CMK (cell line): ENCODE data around the gene HLA-C.
"Not testable (repeated sequence)": the region's sequence is repeated elsewhere in the genome, so short reads cannot be mapped to it uniquely, and the experiment has no call there.

Source experiments
- DNase-seq: peaks from one replicate; pipeline ENCODE4 v3.0.0-alpha.2; 2010; ENCODE audit warnings: low read depth

HLA-C gene

DNA sequence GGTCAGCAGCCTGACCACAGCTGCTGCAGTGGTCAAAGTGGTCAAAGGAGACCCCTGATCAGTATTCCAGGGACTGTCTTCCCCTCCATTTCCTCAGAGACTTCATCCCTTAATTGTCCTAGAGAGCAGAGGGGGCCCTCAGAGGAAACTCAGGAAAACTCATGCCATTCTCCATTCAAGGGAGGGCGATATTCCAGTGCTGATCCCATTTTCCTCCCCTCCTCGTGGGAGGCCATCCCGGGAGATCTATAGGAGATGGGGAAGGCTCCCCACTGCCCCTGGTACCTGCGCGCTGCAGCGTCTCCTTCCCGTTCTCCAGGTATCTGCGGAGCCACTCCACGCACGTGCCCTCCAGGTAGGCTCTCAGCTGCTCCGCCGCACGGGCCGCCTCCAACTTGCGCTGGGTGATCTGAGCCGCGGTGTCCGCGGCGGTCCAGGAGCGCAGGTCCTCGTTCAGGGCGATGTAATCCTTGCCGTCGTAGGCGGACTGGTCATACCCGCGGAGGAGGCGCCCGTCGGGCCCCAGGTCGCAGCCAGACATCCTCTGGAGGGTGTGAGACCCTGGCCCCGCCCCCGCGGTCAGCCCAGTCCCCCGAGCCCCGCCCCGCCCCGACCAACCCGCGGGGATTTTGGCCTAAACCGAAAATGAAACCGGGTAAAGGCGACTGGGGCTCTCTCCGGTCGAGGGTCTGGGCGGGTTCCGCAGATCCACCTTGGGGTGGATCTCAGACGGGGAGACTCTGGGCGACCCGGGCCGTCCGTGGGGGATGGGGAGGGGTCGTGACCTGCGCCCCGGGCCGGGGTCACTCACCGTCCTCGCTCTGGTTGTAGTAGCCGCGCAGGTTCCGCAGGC is 878 bp downstream of the HLA-C start:
- no peak for DNase-seq

DNA sequence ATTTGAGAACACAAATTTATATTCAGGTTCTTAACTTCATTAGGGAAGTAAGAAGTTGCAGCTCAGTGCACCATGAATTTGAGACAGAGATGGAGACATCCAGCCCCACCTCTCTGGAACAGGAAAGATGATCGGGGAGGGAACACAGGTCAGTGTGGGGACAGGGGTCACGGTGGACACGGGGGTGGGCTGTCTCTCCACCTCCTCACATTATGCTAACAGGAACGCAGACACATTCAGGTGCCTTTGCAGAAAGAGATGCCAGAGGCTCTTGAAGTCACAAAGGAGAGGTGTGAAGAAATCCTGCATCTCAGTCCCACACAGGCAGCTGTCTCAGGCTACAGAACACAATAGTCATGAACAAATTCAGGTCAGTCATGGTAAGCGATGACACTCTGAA is 3.1 kb downstream of the HLA-C start:
- no peak for DNase-seq

DNA sequence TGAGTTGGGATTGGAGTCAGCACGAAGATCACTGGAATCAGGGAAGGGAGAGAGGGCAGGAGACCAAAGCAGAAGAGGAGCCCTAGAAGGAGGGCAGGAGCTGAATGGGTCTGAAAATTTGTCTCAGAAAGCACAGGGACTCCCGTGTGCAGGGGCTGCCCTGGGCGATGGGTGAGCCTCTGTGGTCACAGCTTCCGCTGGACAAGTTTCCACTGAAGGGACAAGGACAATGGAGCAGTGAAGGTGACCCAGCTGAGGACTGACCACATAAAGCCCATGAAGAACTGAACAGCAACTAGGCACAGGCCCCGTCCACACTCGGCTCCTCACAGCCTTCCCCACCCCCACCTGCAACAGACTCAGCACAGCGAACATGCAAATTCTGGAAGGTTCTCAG is 3.5 kb downstream of the HLA-C start:
- no peak for DNase-seq

DNA sequence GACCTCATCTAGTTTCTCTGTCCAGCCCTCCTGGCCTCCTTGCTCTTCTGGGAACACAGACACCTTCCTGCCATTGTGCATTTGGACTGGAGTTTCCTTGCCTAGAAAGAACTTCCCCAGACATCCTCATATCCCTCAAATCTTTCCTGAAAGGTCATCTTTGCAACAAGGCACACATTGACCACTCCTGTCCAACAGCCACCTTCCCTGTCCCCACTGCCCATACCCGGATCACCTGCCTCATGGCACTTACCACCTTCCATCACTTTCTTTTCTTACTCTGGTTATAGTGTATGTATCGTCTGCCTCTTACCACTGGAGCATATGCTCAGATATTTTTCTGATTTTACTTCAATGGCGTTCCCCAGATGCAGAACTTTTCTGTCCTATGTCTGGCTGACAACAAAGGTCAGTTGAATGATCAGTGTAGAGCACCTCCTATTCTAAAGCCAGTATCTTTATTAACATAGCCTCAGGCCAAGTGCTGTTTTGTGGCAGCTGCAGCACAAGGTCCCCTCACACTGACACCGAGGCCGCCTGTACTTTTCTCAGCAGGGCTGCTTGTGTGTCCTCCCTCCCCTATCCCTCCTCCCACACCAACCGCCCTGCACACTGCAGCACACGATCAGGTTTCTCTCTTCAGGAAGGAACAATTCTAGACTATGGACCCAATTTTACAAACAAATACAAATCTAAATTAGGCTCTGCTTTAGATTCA is 4.1 kb downstream of the HLA-C start:
- DNase-seq = no peak

DNA sequence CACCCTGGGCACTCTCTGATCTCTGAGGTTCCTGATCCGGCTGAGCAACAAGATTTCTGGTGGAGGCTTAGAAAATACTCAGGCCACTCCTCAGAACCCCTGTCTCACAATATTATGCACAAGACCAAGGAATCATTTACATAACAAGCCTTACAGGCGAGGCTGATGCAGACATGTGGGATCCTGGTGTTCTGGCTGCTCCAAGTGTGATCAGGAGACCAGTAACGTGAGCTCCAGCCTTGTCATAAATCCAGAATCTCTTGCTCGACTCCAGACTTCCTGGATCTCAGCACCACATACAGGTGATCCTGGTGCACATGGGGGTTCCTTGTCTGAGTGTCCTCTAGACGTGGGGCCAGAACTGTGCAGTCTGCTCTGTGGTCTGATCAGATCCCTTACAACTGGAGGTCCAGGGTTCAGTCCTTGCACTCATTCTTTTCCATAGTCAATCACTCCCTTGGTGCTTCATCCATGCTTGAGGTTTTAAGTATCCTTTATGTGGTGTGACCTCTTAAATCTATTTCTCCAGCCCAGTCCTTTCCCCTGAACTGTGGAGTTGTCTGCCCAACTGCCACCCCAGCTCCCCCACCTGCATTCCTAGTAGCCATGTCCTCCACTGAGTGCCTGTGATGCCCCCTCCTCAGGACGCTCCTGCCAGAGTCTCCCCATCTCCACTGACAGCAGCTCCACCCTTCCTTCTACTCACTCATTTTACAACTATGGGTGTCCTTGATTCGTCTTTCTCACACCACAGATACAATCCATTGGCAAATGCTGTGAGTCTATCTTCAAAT is 5.1 kb downstream of the HLA-C start:
- no peak for DNase-seq

DNA sequence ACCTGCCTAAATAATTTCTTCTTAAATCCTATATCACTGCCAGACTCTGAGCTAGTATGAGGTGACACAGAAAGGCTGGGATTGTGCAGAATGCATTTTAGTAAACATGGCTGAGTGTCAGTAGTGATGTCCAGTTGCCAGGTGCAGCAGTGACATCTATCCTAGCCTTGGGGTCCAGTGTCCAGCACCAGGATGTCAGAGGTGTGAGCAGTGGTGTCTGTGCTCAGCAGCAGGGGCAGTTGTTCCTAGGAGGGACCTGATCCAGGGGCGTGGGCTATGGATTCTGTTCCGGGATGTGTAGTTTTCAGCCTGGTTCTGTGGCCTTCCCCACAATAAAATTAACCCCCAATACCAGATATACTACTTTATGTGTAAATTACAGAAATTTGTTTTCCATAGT is 6.0 kb downstream of the HLA-C start:
- no peak for DNase-seq

DNA sequence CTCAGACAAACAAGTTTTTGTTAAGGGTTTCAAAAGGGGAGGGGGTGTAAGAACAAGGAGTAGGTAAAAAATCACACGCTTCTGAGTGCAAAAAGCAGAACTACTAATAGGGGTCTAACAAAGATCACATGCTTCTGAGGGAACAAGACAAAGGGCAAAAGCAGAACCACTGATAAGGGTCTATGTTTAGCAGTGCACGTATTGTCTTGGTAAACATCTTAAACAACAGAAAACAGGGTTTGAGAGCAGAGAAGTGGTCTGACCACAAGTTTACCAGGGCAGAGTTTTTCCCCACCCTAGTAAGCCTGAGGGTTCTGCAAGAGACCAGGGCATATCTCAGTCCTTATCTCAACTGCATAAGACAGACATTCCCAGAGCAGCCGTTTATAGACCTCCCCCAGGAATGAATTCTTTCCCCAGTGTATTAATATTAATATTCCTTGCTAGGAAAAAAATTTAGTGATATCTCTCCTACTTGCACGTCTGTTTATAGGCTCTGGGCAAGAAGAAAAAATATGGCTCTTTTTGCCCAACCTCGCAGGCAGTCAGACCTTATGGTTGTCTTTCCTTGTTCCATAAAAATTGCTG is 8.5 kb downstream of the HLA-C start:
- peak; percentile 46 for DNase-seq

DNA sequence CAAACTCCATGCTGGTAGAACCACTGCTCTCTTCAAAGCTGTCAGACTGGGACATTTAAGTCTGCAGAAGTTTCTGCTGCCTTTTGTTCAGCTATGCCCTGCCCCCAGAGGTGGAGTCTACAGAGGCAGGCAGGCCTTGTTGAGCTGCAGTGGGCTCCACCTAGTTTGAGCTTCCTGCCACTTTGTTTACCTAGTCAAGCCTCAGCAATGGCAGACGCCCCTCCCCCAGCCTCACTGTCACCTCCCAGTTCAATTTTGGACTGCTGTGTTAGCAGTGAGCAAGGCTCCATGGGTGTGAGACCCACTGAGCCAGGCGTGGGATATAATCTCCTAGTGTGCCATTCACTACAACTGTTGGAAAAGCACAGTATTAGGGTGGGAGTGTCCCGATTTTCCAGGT is 11.9 kb downstream of the HLA-C start:
- DNase-seq = not testable (repeated sequence)

DNA sequence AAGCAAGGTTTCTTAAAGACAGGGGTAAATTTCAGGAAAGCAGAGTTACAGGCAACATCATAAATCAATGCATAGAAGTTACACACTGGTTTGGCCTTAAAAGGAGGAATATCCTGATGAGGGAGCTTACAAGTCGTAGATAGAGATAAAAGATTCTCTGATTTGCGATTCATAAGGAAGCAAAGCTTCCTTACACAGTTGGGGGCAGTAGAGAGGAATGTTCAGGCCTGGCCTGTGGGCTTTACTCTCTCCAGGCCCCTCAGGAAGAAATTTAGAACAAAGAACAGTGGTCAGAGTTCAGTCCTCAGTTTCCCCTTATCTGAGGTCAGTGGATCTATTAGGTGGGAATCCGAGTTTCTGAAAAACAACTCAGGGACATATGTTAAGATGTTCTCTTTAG is 19.3 kb downstream of the HLA-C start:
- DNase-seq = no peak

DNA sequence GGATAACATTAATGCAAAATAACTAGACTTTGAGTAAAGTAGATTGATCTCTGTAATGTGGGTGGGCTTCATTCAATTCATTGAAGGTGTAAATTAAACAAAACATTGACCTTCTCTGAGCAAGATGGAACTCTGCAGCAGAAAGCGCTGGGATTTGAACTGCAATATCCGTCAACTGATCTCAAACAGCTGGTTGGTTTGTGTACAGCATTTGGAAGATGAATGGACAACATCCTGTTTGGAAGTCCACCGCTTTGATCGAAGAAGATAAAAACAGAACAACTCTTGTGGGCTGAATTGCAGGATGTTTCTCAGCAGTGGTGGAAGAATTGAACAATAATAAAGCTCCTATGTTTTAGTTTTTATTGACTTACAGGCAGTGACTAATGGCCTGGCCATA is 20.6 kb downstream of the HLA-C start:
- DNase-seq = no peak

DNA sequence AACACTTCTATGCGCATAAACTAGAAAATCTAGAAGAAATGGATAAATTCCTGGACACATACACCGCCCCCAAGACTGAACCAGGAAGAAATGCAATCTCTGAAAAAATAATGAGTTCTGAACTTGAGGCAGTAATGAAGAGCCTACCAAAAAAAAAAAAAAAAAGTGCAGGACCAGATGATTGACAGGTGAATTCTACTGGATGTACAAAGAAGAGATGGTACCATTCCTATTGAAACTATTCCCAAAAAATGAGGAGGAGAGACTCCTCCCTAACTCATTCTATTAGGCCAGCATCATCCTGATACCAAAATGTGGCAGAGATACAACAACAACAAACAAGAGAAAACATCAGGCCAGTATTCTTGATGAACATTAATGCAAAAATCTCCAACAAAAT is 22.7 kb downstream of the HLA-C start:
- no peak for DNase-seq

DNA sequence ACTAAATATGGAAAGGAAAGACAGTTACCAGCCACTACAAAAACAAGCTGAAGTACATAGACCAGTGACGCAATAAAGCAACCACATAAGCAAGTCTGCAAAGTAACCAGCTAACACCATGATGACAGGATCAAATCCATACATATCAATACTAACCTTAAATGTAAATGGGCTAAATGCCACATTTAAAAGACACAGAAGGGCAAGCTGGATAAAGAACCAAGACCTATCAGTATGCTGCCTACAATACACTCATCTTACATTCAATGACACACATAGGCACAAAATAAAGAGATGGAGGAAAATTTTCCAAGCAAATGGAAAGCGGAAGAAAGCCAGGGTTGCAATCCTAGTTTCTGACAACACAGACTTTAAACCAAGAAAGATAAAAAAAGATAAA is 24.1 kb downstream of the HLA-C start:
- DNase-seq = no peak

DNA sequence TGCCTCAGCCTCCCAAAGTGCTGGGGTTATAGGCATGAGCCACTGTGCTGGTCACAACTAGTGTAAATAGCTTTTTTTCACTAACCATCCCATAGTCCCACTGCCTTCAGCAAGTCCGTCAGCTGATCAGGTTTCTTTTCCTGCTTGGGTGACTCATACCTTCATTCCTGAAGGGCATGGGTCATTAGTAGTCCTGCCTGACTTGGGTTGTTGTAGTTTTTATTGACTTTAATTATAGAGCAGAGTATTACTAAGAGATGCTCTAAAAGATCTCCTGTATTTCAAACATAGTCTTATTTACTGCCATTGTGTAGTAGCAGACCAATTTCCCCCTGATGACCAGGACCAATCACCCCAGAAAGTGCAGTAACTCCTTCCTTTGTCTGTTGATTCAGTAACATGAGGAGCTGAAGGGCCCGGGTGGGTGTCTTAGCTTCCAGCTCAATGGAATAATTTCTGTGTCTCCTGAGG is 25.8 kb downstream of the HLA-C start:
- DNase-seq = no peak

DNA sequence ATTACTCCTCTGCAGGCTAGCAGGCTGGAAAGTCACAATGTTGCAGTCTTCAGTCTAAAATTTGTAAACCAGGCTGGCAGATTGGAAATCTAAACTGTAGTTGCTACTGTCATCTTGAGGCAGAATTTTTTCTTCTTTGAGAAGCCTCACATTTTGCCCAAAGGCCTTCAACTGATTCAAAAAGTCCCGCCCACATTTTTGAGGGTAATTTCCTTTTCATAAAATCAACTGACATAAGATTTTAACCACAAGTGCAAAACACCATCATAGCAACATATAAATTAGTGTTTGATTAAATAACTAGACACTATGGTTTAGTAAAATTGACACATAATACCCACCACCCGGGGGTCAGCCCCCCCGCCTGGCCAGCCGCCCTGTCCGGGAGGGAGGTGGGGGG is 28.4 kb downstream of the HLA-C start:
- no peak for DNase-seq

DNA sequence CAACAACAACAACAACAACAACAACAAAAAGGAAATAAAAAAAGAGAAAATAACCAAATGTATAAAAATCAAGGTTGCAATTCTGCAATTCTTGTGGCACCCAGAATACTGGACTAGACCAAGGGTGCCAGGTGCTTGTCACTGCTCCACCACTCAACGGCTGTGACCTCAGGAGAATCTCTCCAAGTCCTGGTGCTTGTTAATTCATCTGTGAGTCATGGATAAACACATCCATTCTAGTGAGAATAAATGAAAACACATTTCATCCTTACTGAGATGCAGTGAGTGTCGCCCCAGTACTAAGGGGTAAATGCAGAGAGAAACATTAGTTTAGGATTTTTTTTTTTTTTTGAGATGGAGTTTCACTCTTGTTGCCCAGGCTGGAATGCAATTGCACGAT is 32.0 kb downstream of the HLA-C start:
- DNase-seq = no peak

DNA sequence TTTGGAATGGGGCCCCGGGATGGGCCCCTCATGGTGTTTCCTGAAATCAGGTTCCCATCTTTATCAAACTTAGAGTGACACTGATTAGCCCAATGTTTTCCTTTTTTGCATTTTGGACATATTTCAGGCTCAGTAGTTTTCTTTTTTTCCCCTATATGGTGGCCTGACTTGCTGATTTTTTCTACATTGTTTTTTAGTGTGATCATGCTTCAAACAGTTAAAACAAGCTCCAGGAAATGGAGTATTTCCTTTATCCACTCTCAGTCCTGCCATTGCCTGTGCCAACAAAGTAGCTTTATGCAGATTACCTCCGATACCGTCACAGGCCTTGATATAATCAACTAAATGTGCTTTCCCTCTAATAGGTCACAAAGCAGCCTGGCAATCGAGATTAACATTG is 37.8 kb downstream of the HLA-C start:
- DNase-seq = not testable (repeated sequence)

DNA sequence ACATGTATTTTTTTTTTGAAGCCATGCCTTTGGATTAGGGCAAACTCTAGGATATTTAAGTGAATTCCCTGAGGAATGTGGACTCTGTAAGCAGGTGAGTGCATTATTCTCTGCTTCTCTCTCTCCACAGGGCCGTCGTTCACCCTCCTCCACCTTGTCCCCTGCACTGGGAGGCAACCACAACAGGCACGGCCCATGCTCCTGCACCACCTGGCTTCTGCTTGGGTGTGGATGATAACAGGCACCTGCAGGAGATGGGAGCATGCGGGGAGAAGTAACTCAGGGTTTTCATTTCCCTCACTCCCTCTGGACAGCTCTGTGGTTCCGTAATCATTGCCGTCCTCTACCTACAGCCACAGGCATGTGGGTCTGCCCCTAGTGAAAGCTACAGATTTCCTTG is 43.4 kb downstream of the HLA-C start:
- DNase-seq = no peak

DNA sequence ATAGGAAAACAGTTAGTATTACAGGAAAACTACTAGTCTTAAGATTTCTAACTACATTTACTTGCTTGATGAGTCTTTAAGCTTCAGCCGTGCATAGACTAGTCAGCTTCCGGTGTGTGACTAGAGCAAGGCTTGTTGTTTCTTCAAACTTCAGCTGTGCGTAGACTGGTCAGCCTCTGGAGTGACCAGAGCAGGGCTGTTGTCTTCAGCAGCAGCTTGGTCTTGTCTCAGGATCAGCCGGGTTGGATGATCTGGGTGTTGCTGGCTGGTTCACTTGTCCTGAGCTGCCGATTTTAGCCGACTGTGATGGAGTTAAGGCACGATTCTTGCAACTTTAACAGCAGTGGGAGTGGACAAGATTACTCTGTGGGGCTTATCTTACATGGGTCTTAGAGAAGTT is 44.7 kb downstream of the HLA-C start:
- no peak for DNase-seq

DNA sequence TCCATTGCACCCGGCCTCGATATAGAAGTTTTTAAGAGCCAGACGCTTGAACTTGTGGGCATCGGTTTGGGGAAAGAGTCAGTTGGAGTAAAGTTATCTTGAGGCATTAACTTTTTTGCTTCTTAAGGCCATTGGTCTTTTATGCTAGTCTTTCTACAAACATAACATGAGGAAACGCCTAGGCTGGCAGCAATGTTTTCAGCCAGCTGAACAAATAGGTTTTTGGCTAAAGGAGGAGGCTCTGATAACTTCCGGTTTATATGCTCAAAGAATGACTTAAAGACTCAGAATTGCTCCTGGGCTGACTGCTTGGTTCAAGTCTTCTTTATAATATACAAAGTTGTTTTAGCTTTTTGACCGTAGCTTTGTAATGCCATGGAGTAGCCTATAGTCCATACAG is 46.2 kb downstream of the HLA-C start:
- no peak for DNase-seq

DNA sequence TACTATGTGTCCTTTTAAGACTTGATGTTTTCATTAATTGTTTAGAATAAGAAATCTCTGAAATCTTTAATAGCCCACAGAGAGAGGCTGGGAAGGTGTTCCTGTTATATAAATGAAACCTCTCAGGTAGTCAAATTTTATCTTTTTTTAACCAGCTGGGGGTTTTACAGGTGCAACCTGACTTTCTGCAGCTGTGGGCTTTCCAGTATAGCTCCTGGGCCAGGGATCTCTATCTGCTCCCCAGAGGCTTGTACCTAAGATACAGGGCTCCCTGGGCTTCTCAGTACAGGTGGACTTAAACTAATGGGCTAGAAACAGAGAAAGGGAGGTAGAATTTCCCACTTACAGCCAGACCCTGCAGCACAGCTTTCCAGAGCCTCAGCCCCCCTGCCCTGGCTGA is 49.4 kb downstream of the HLA-C start:
- DNase-seq = no peak
